ENCODE data around the gene CACNA1C.

CACNA1C gene

DNA sequence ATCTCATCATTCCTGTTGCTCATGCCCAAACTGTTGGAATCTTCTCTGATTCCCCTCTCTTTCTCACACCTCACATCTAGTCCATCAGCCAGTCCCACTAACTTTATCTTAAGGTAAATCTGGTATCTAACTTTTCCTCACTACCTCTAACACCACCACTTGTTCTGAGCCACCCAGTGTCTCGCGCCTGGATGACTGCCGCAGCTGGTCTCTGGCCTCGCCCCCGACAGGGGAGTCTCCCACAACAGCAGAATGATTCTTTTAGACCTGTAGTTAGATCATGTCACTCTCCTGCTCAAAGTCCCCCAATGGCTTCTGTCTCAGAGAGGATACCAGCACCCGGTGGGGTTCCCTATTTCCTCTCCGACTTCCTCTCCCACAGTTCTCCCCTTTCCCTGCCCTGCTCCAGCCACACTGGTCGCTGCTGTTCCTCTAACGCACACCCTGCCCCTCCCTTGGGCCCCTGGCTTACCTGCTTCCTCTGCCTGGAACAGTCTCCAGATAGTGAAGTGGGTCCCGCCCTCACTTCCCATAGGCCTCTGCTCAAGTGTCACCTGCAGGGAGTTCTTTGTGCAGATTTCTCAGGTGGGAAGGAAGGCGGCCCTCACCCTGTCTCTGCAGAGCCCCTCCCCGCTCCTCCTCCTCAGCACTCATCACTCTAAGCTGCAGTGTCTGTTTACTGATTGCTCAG lies 403.5 kb downstream of the CACNA1C start:
- no peak for DNase-seq (ENCODE audit: insufficient read length, low spot score)
- TF ChIP-seq CTCF (IDR thresholded peaks at IDR 0.05; ENCODE audit: insufficient read depth, missing control alignments) = no peak
- FAIRE-seq = no peak

GRCh38 chr12:2456813-2457186 lies 404.0 kb downstream of the CACNA1C start:
- no peak for TF ChIP-seq CTCF (IDR thresholded peaks at IDR 0.05; ENCODE audit: insufficient read depth, missing control alignments)
- FAIRE-seq (no peak), DNase-seq (ENCODE audit: insufficient read length, low spot score) (no peak)

- FAIRE-seq = no peak
- DNase-seq (ENCODE audit: insufficient read length, low spot score) = no peak
- TF ChIP-seq CTCF (IDR thresholded peaks at IDR 0.05; ENCODE audit: insufficient read depth, missing control alignments) = no peak
Measured at GRCh38 chr12:2457215-2457932, 404.6 kb downstream of the CACNA1C start.

GRCh38 chr12:2457933-2458414 lies 405.2 kb downstream of the CACNA1C start:
- FAIRE-seq = no peak
- TF ChIP-seq CTCF (IDR thresholded peaks at IDR 0.05; ENCODE audit: insufficient read depth, missing control alignments) = no peak
- peak; percentile 68 for DNase-seq (ENCODE audit: insufficient read length, low spot score)

- no peak for TF ChIP-seq CTCF (IDR thresholded peaks at IDR 0.05; ENCODE audit: insufficient read depth, missing control alignments)
- no peak for FAIRE-seq
Measured at GRCh38 chr12:2460051-2460670, 407.4 kb downstream of the CACNA1C start.

DNA sequence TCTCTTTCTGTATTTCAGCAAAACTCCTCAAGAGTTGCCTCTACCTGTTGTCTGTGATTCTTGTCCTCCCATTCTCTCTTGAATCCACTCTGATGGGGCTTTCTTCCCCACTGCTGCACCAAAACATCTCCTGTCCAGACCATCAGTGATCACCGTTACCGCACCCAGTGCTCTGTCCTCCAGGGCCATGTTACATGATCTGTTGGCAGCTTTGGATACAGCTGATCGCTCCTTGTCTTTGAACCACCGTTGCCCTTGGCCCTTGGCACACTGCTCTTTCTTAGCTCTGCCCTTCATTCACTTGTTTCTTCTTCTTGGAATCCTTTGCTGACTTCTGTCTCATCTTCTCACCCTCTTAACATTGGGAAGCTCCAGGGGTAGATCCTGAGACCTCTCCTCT lies 408.3 kb downstream of the CACNA1C start:
- TF ChIP-seq CTCF (IDR thresholded peaks at IDR 0.05; ENCODE audit: insufficient read depth, missing control alignments) = no peak
- DNase-seq (ENCODE audit: insufficient read length, low spot score) = no peak
- FAIRE-seq = no peak

More at GRCh38 chr12:2460051-2460670, 407.4 kb downstream of the CACNA1C start:
- DNase-seq (ENCODE audit: insufficient read length, low spot score) = no peak

All from D721Med (cell line).